BE2C (cell line): ENCODE results near the gene DYSF.

ENCODE experiments used
- DNase-seq: peaks from one replicate; pipeline ENCODE4 v3.0.0-alpha.2; 2020
- H3K27me3 ChIP-seq: fragments of 250-450 bp; sonication (Bioruptor Pico); 2 replicates; pipeline ENCODE4 v1.5.1; 2020; ENCODE audit warnings: mild to moderate bottlenecking
- H3K36me3 ChIP-seq: fragments of 250-450 bp; sonication (Bioruptor Pico); 2 replicates; pipeline ENCODE4 v1.5.1; 2020; ENCODE audit warnings: mild to moderate bottlenecking
- H3K4me1 ChIP-seq: fragments of 250-450 bp; sonication (Bioruptor Pico); 2 replicates; pipeline ENCODE4 v1.5.1; 2020
- H3K4me3 ChIP-seq: 2 replicates; pipeline ENCODE4 v1.5.1; 2011; ENCODE audit warnings: low read depth, low read length
- H3K9me3 ChIP-seq: fragments of 250-450 bp; sonication (Bioruptor Pico); 2 replicates; pipeline ENCODE4 v1.5.1; 2020
- CTCF ChIP-seq: IDR thresholded peaks from 2 replicates; pipeline ENCODE4 v1.5.1; 2012; ENCODE audit warnings: mild to moderate bottlenecking, low read depth, low read length

The DYSF gene

GRCh38 chr2:71446505-71446904 is 6.9 kb upstream of the DYSF start:
- no peak for DNase-seq
- H3K4me1 ChIP-seq, result no peaks in the 10 kb centered on the region

GRCh38 chr2:71449343-71449742 is 4.0 kb upstream of the DYSF start:
- Histone ChIP-seq H3K36me3 (no peaks in the 10 kb centered on the region), H3K4me3 (no peak overlapping the region), H3K27me3 (no peaks in the 10 kb centered on the region), H3K9me3 (no peaks in the 10 kb centered on the region), H3K4me1 (no peaks in the 10 kb centered on the region)
- no peak for TF ChIP-seq CTCF
- DNase-seq, result no peak

More at GRCh38 chr2:71446505-71446904, 6.9 kb upstream of the DYSF start:
- H3K27me3 ChIP-seq, result no peaks in the 10 kb centered on the region
- no peak overlapping the region for H3K4me3 ChIP-seq
- no peaks in the 10 kb centered on the region for H3K9me3 ChIP-seq
- H3K36me3 ChIP-seq, result no peaks in the 10 kb centered on the region
- TF ChIP-seq CTCF, result no peak

- DNase-seq, result no peak
- no peak overlapping the region for H3K4me3 ChIP-seq
- H3K36me3 ChIP-seq, result no peaks in the 10 kb centered on the region
- no peak for TF ChIP-seq CTCF
- H3K9me3 ChIP-seq, result no peaks in the 10 kb centered on the region
- H3K4me1 ChIP-seq, result no peaks in the 10 kb centered on the region
- no peaks in the 10 kb centered on the region for H3K27me3 ChIP-seq
These were observed 1.7 kb upstream of the DYSF start for GRCh38 chr2:71451705-71452104.

GRCh38 chr2:71452565-71452964 is 796 bp upstream of the DYSF start:
- Histone ChIP-seq H3K36me3 (no peaks in the 10 kb centered on the region), H3K27me3 (no peaks in the 10 kb centered on the region), H3K9me3 (no peaks in the 10 kb centered on the region), H3K4me1 (no peaks in the 10 kb centered on the region), H3K4me3 (no peak overlapping the region)
- peak; percentile 24 for TF ChIP-seq CTCF
- DNase-seq, result peak; percentile 28

- DNase-seq, result no peak
- H3K27me3 ChIP-seq, result no peaks in the 10 kb centered on the region
- no peaks in the 10 kb centered on the region for H3K36me3 ChIP-seq
- no peak for TF ChIP-seq CTCF
- no peaks in the 10 kb centered on the region for H3K4me1 ChIP-seq
- H3K4me3 ChIP-seq, result no peak overlapping the region
- H3K9me3 ChIP-seq, result no peaks in the 10 kb centered on the region
These were observed 1.1 kb downstream of the DYSF start for GRCh38 chr2:71454221-71455010.

GRCh38 chr2:71455011-71455740 is 1.8 kb downstream of the DYSF start:
- TF ChIP-seq CTCF, result no peak
- H3K4me3 ChIP-seq, result no peak overlapping the region

More at GRCh38 chr2:71455011-71455740, 1.8 kb downstream of the DYSF start:
- no peaks in the 10 kb centered on the region for H3K36me3 ChIP-seq
- no peak for DNase-seq
- no peaks in the 10 kb centered on the region for H3K4me1 ChIP-seq
- H3K9me3 ChIP-seq, result no peaks in the 10 kb centered on the region
- H3K27me3 ChIP-seq, result no peaks in the 10 kb centered on the region
